SH-SY5Y (cell line): Measurements from ENCODE around the gene UBE2C.

Experiments
- GATA2 ChIP-seq: IDR thresholded peaks from 2 replicates; pipeline ENCODE4 v1.6.1; 2011; ENCODE audit warnings: mild to moderate bottlenecking, low read depth, low read length
- GATA3 ChIP-seq: IDR thresholded peaks from 2 replicates; pipeline ENCODE4 v1.6.1; 2011; ENCODE audit warnings: low read depth, mild to moderate bottlenecking, low read length, moderate library complexity

DNA sequence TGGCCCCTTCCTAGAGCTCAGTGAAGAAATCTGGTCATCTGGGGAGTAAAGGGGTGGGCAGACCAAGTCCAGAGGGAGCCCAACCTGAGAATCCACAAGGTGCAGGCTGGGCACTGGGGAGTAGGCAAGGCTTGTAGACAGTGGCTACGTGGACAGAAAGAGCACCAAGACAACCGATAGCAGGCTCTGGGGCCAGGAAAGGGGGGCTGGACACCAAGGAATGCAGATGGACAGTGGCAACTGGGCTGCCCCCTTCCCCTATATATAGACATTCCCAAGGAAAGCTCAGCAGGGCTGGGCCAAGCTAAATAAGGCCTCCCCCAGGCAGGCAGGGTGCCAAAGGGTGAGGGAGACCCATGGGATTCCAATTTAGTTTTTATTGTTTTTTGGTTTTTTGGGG lies 16.1 kb downstream of the UBE2C start:
- TF ChIP-seq GATA2 (no peak), GATA3 (no peak)
